ENCODE results near the gene CDA.

DNA sequence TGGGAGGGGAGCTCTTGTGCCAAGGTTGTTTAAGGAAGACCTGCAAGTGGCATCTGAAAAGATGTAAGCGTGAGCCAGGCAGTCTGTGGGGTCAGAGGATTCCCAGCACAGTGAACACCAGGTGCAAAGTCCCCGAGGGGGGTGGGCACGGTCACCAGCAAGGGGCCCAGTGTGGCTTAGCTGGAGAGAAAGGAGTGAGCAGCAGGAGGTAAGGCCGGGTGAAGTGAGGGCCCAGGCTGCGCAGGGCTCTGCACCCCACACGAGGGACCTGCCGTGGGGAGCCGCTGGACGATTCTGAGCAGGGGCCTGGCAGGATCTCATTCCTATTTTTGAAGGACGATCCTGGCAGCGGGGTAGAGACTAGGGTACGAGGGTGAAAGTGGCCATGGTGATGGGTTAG lies 68.1 kb downstream of the CDA start:
- TF ChIP-seq POLR2A (IDR thresholded peaks at IDR 0.05; ENCODE audit: extremely low read depth, insufficient read length) (no peak), MYC (IDR thresholded peaks at IDR 0.05; ENCODE audit: low read depth, low read length) (no peak)
- TF ChIP-seq, protein P1, sequence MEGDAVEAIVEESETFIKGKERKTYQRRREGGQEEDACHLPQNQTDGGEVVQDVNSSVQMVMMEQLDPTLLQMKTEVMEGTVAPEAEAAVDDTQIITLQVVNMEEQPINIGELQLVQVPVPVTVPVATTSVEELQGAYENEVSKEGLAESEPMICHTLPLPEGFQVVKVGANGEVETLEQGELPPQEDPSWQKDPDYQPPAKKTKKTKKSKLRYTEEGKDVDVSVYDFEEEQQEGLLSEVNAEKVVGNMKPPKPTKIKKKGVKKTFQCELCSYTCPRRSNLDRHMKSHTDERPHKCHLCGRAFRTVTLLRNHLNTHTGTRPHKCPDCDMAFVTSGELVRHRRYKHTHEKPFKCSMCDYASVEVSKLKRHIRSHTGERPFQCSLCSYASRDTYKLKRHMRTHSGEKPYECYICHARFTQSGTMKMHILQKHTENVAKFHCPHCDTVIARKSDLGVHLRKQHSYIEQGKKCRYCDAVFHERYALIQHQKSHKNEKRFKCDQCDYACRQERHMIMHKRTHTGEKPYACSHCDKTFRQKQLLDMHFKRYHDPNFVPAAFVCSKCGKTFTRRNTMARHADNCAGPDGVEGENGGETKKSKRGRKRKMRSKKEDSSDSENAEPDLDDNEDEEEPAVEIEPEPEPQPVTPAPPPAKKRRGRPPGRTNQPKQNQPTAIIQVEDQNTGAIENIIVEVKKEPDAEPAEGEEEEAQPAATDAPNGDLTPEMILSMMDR (IDR thresholded peaks at IDR 0.05; ENCODE audit: low read depth, low read length), result no peak
- TF ChIP-seq, protein P2, sequence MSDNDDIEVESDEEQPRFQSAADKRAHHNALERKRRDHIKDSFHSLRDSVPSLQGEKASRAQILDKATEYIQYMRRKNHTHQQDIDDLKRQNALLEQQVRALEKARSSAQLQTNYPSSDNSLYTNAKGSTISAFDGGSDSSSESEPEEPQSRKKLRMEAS (IDR thresholded peaks at IDR 0.05; ENCODE audit: low read depth, low read length), result no peak

Measured in NB4 (cell line).